NCI-H1694 treated with DMSO at 0.1 percent for 48 hours (cell line): Measurements from ENCODE around the gene DTNA.
"Not testable (repeated sequence)": the region's sequence is repeated elsewhere in the genome, so short reads cannot be mapped to it uniquely, and the experiment has no call there.

Source experiments
- DNase-seq: peaks from one replicate; lab custom pipeline; 2025; lab: John Stamatoyannopoulos, UW

The DTNA gene

GRCh38 chr18:34904994-34905393, 194.9 kb downstream of the DTNA start:
- DNase-seq = no peak

- DNase-seq = not testable (repeated sequence)
Observed at GRCh38 chr18:34906985-34907384, 196.9 kb downstream of the DTNA start.

- no peak for DNase-seq
Observed at GRCh38 chr18:34909637-34910364, 199.7 kb downstream of the DTNA start.

GRCh38 chr18:34911081-34911480, 201.0 kb downstream of the DTNA start:
- no peak for DNase-seq

- peak; percentile 61 for DNase-seq
Observed at GRCh38 chr18:34911661-34912384, 201.7 kb downstream of the DTNA start.

GRCh38 chr18:34913837-34914661, 204.0 kb downstream of the DTNA start:
- DNase-seq = no peak

- no peak for DNase-seq
Observed at GRCh38 chr18:34915046-34915445, 204.9 kb downstream of the DTNA start.

GRCh38 chr18:34916539-34916938, 206.4 kb downstream of the DTNA start:
- not testable (repeated sequence) for DNase-seq

- DNase-seq = no peak
Observed at GRCh38 chr18:34918856-34919255, 208.8 kb downstream of the DTNA start.

GRCh38 chr18:34921226-34921625, 211.1 kb downstream of the DTNA start:
- DNase-seq = peak; percentile 25

- DNase-seq = no peak
Observed at GRCh38 chr18:34921811-34922385, 211.8 kb downstream of the DTNA start.

GRCh38 chr18:34922594-34922993, 212.5 kb downstream of the DTNA start:
- DNase-seq = not testable (repeated sequence)

- no peak for DNase-seq
Observed at GRCh38 chr18:34923911-34924310, 213.8 kb downstream of the DTNA start.

- DNase-seq = no peak
Observed at GRCh38 chr18:34926683-34927082, 216.6 kb downstream of the DTNA start.

- no peak for DNase-seq
Observed at GRCh38 chr18:34928088-34928753, 218.1 kb downstream of the DTNA start.

GRCh38 chr18:34928754-34929335, 218.7 kb downstream of the DTNA start:
- DNase-seq = no peak

GRCh38 chr18:34929336-34929780, 219.3 kb downstream of the DTNA start:
- no peak for DNase-seq

- DNase-seq = no peak
Observed at GRCh38 chr18:34932363-34932762, 222.3 kb downstream of the DTNA start.

GRCh38 chr18:34932792-34933466, 222.8 kb downstream of the DTNA start:
- DNase-seq = no peak

GRCh38 chr18:34933909-34934661, 224.0 kb downstream of the DTNA start:
- no peak for DNase-seq
